Omental fat pad (tissue), 4 donors: ENCODE measurements around the gene C19orf38. TPM values are rescaled to one million over a fixed set of nuclear protein-coding genes. Genes with fewer than 3 reads are reported as not detected.

Source experiments
- ATAC-seq: fragments of 150-250 bp; one replicate; pipeline ENCODE4 v1.9.1; 2016; ENCODE audit warnings: mild to moderate bottlenecking, moderate library complexity; ENCODE audit not compliant: low FRiP score
- DNase-seq: peaks from one replicate; pipeline ENCODE4 v3.0.0-alpha.2; 2019; ENCODE audit warnings: low spot score
- CTCF ChIP-seq, 3 donors: fragments of 450-650 bp; IDR thresholded peaks; one replicate each; pipeline ENCODE4 v1.5.1; 2016 to 2017; ENCODE audit warnings: antibody characterized with exemption in 3 of 3, mild to moderate bottlenecking in 3 of 3, moderate library complexity in 2 of 3
- total RNA-seq, 4 donors: library from RNA; depleted of rRNA; stranded (reverse); fragments of >200 nt; gene quantifications; one replicate each; pipeline ENCODE4 v1.1.0, GENCODE V29; 2016

Gene C19orf38
- total RNA-seq, 4 donors from 2014 or later: 1.0 to 7.9 (median 4.9) TPM

GRCh38 chr19:10808937-10809649, 39.1 kb upstream of the C19orf38 start:
- no peak for TF ChIP-seq CTCF (IDR thresholded peaks at IDR 0.05)
- DNase-seq (no peak), ATAC-seq (no peak)

GRCh38 chr19:10809651-10810285, 38.4 kb upstream of the C19orf38 start:
- no peak for TF ChIP-seq CTCF (IDR thresholded peaks at IDR 0.05)
- no peak for DNase-seq
- ATAC-seq: no peak

GRCh38 chr19:10811391-10812111, 36.7 kb upstream of the C19orf38 start:
- ATAC-seq: no peak
- TF ChIP-seq CTCF (IDR thresholded peaks at IDR 0.05): no peak
- DNase-seq: no peak

GRCh38 chr19:10812196-10812595, 36.0 kb upstream of the C19orf38 start:
- ATAC-seq: no peak
- no peak for DNase-seq
- no peak for TF ChIP-seq CTCF (IDR thresholded peaks at IDR 0.05)

- no peak for TF ChIP-seq CTCF (IDR thresholded peaks at IDR 0.05)
- no peak for DNase-seq
- ATAC-seq: no peak
Measured at GRCh38 chr19:10812902-10813404, 35.3 kb upstream of the C19orf38 start.

- DNase-seq (no peak), ATAC-seq (no peak)
- TF ChIP-seq CTCF (IDR thresholded peaks at IDR 0.05): no peak
Measured at GRCh38 chr19:10815007-10815536, 33.1 kb upstream of the C19orf38 start.
